Neutrophil (primary cell): ENCODE data around the gene HEYL.

Source experiments
- H3K27ac ChIP-seq: fragments of 200-600 bp; sonication (generic); 2 replicates; pipeline ENCODE4 v1.5.1; 2016; ENCODE audit warnings: mild to moderate bottlenecking, moderate library complexity
- H3K27me3 ChIP-seq: fragments of 200-600 bp; sonication (generic); 2 replicates; pipeline ENCODE4 v1.6.0; 2016; ENCODE audit warnings: mild to moderate bottlenecking
- H3K36me3 ChIP-seq: fragments of 200-600 bp; sonication (generic); 2 replicates; pipeline ENCODE4 v1.5.1; 2017
- H3K4me1 ChIP-seq, 2 experiments: fragments of 200-600 bp in 1 of 2; sonication (generic) in 1 of 2; 1 replicate in 1 of 2; 2 replicates in 1 of 2; pipeline versions ENCODE4 v1.5.1 to v1.6.1; 2013 to 2016; ENCODE audit warnings: low read depth in 1 of 2, low read length in 1 of 2, mild to moderate bottlenecking in 1 of 2, moderate library complexity in 1 of 2; ENCODE audit not compliant: control insufficient read depth in 1 of 2, insufficient read depth in 1 of 2
- H3K4me3 ChIP-seq, 2 experiments: fragments of 200-600 bp in 1 of 2; sonication (generic) in 1 of 2; 1 replicate in 1 of 2; 2 replicates in 1 of 2; pipeline ENCODE4 v1.5.1; 2013 to 2016; ENCODE audit warnings: low read depth in 1 of 2, low read length in 1 of 2, mild to moderate bottlenecking in 1 of 2, moderate library complexity in 1 of 2
- H3K9me3 ChIP-seq: fragments of 200-600 bp; sonication (generic); 2 replicates; pipeline ENCODE4 v1.5.1; 2016
- CTCF ChIP-seq: fragments of 200-600 bp; sonication (generic); IDR thresholded peaks from 2 replicates; pipeline ENCODE4 v1.5.1; 2016; ENCODE audit warnings: antibody characterized with exemption

The HEYL gene

GRCh38 chr1:39668894-39669293, 29.5 kb upstream of the HEYL start:
- Histone ChIP-seq H3K4me1 (peaks cover 9 to 14% of the 10 kb centered on the region in 2 experiments), H3K36me3 (no peaks in the 10 kb centered on the region), H3K4me3 (no peak overlapping the region), H3K27me3 (peaks cover 78% of the 10 kb centered on the region), H3K9me3 (peaks cover 3% of the 10 kb centered on the region), H3K27ac (no peak overlapping the region)
- TF ChIP-seq CTCF, result no peak

GRCh38 chr1:39668111-39668510, 28.7 kb upstream of the HEYL start:
- H3K27me3 ChIP-seq, result peaks cover 70% of the 10 kb centered on the region
- TF ChIP-seq CTCF, result no peak

GRCh38 chr1:39666772-39667171, 27.3 kb upstream of the HEYL start:
- Histone ChIP-seq H3K36me3 (no peaks in the 10 kb centered on the region), H3K4me3 (no peak overlapping the region), H3K9me3 (peaks cover under 1% of the 10 kb centered on the region), H3K27ac (no peak overlapping the region), H3K27me3 (peaks cover 62% of the 10 kb centered on the region), H3K4me1 (peaks cover 2 to 7% of the 10 kb centered on the region in 2 experiments)
- TF ChIP-seq CTCF, result no peak

More at GRCh38 chr1:39668111-39668510, 28.7 kb upstream of the HEYL start:
- Histone ChIP-seq H3K4me3 (no peak overlapping the region), H3K4me1 (peaks cover 9 to 14% of the 10 kb centered on the region in 2 experiments), H3K27ac (no peak overlapping the region), H3K9me3 (peaks cover 3% of the 10 kb centered on the region), H3K36me3 (no peaks in the 10 kb centered on the region)

- Histone ChIP-seq H3K27ac (no peak overlapping the region), H3K4me1 (no peaks in the 10 kb centered on the region), H3K36me3 (no peaks in the 10 kb centered on the region), H3K9me3 (no peaks in the 10 kb centered on the region), H3K27me3 (peaks cover 33% of the 10 kb centered on the region), H3K4me3 (no peak overlapping the region)
- no peak for TF ChIP-seq CTCF
These were observed 24.1 kb upstream of the HEYL start for GRCh38 chr1:39663559-39663958.

GRCh38 chr1:39662861-39663260, 23.4 kb upstream of the HEYL start:
- Histone ChIP-seq H3K36me3 (no peaks in the 10 kb centered on the region), H3K27me3 (peaks cover 27% of the 10 kb centered on the region), H3K9me3 (no peaks in the 10 kb centered on the region), H3K4me1 (no peaks in the 10 kb centered on the region), H3K4me3 (no peak overlapping the region), H3K27ac (no peak overlapping the region)
- no peak for TF ChIP-seq CTCF

GRCh38 chr1:39659538-39659937, 20.1 kb upstream of the HEYL start:
- peaks cover 16% of the 10 kb centered on the region for H3K27me3 ChIP-seq
- no peaks in the 10 kb centered on the region for H3K9me3 ChIP-seq
- no peak overlapping the region for H3K27ac ChIP-seq
- no peak overlapping the region for H3K4me3 ChIP-seq
- H3K4me1 ChIP-seq, result no peaks in the 10 kb centered on the region
- H3K36me3 ChIP-seq, result no peaks in the 10 kb centered on the region
- TF ChIP-seq CTCF, result no peak
